GM11168 (cell line): ENCODE results near the gene KDM4B.

ENCODE experiments used
- in situ Hi-C: fragments of 300-500 bp; cut with MboI; formaldehyde crosslinking; loops from one replicate; pipeline ENCODE4 v1.12.0; 2022; ENCODE audit warnings: low sequenced_read_pairs; ENCODE audit not compliant: unreplicated experiment

Gene KDM4B

DNA sequence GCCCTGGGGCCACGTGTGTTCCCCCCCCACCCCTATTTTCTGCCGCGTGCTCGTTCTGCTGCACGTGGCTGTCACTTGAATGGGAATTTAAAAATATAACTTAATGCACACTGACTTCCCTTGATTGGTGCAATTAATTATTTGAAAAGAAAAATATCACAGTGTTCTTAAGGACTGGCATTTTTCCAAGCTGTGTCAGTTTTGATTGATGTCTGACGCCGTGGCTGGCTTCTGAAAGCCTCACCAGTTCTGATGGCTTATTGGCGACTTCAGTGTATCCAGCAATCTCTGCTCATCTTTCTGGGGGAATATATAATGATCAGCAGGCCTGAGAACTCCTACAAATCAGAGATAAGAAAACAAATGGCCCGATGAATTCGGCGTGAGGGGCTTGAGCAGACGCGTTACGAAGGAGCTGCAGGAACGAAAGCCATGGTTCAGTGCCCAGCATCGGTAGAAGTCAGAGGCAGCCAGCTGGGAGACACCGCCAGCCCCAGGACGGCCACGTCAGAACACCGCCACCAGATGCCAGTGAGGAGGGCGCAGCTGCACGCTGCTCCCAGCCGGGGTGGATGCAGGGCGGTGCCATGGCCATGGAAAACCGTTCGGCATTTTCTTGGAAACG, 111.2 kb downstream of the KDM4B start:
- in situ Hi-C loops: no loop called here

DNA sequence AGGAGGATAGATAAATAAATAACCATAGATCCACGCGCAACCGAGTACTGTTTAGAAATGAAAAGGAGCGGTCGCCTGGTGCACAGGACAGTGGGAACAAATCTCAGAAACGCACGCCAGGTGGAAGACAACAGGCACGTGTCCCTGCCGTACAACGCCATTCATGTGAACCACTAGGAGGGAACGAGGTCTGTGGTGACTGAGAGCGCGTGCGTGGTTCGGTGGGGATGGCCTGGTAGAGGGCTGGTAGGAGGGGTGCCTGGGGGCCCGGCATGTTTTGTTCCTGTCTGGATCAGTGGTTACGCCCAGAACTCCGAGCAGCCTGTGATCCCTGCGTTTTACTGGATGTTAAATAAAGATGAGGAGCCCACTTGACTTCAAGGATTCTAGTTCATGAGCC, 111.9 kb downstream of the KDM4B start:
- in situ Hi-C loops: no loop called here

DNA sequence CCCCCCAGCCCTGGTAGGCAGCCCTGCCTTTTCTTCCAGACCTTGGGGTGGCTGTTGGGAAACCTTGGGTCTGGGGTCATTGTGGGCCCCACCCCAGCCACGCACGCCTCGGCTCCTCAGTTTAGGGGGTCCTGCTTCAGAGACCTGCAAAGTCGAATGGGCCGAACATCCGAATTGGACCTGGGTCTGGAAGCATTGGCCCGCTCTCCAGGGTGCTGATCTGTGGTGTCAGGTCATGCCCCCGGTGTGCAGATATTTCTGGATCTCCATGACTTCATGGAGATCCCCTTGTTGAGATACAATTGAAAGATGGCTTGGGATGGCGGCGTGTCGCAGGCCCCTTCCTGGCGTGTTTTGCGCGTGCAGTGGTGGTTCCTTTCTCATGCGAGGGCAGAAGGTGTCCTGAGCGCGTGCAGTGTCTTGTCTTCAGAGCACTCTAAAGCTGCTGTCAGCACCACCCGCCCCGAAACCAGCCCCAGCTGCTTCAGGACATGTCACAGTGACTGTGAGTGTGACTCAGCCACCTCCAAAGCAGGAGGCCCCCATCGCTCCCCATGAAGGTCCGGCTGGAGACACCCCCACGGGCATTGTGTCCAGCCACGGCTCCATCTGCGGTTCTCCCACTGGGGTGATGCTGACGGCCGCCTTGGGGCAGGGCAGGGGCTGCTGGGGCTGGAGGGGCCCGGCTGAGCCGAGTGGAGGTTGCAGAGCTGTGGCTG, 112.7 kb downstream of the KDM4B start:
- in situ Hi-C loops: no loop called here

DNA sequence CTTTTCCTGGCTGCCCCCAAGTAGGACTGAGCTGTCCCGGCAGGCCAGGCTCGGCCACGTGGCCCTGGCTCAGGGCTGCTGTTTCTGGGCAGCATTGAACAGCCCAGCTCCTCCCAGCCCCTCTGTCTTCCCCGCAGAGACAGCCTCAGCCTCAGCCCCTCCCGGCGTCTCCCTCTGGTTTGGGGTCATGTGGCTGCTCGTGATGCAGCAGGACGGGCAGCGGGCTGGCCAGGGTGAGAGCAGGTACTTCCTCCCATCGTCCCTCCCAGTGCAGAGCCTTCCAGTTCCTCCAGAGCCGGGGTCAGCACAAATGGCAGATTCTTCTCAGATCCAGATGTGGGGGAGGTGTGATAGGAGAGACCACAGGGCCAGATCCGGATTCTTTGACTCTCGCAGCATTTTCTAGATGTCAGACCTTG, 114.6 kb downstream of the KDM4B start:
- in situ Hi-C loops: no loop called here

DNA sequence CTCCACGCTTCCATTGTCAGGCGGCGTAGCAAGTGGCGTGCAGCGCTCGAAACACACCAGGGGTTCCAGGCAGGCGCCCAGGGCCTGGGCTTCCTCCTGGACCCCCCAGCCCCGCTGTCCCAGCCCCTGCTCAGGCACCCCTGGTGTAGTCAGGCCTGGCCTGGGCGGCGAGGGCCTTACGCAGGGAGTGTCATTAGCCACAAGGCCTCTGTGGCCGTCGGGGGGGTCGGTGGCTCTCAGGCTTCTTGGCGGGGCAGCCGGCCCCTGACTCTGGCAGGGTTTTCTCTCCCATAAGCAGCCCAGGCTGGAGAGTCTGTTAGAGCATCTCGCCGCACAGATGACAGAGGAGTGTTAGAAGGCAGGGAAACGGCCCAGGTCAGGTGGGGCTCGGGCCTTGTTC, 116.7 kb downstream of the KDM4B start:
- in situ Hi-C loops: no loop called here

DNA sequence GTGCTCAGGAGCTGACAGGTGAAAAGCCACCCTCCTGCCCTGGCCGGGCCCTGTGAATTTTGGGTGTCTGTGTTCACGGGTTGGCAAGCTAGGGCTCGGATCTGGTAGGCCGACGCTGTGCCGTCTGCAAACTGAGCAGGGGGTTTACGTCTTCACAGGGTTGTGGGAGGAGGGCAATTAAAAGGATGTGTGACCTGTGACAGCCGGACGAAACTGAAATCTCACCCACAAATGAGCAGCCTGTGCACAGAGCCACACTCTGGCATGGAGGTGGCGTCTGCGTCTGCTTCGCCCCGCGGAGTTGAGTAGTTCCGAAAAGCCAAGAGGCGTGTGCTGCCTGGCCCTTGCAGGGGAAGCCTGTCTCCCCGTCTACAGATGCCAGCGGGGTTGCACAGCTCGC, 117.3 kb downstream of the KDM4B start:
- in situ Hi-C loops: no loop called here

DNA sequence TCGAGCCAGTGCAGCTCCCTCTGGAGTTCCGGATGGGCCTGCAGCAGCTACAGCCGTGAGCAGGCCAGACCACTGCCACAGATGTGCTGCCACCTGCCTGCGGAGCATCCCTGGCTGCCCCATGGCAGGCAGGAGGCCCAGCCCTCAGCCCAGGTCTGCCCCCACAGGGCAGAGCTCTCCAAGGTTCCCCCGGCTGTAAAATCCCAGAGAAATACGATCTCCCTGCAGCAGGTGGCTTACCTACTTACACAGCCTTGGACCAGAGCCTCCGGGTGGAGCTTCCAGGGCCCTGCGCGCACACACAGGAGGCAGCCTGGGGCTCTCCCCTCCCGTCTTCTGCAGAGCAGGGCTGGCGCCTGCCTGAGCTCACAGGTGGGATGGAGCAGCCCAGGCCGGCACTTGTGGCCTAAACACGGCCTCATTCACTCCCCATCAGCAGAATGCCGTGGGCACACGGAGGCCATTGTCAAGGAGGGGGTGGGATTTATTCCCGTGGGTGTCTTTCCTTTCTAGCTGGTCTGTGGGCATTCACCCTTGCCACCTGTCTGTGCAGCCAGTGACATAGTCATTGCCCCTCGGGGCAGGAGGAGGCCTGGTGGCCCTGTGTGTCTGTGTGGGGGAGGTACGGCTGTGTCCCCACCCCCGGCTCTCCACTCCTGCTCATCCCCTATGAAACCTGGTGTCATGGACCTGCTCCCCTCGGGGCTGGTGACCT, 118.0 kb downstream of the KDM4B start:
- in situ Hi-C loops: no loop called here

DNA sequence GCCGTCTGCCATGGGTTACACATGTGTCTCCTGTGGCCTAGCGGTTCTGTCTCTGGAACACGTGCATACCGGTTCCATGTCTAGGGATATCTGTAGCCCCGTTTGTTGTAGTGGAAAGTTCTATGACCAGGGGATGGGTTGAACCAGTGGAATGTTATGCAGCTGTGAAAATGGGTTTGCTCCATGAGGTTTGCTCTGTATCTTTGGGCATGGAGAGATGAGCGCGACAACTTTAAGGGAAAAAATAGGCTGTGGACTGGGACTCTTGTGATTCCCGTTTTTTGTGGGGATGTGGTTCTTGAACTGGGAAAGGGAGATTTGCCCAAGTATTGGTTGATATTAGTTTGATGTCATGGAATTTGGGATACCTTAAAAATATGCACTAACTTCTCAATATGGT, 120.4 kb downstream of the KDM4B start:
- in situ Hi-C loops: no loop called here

DNA sequence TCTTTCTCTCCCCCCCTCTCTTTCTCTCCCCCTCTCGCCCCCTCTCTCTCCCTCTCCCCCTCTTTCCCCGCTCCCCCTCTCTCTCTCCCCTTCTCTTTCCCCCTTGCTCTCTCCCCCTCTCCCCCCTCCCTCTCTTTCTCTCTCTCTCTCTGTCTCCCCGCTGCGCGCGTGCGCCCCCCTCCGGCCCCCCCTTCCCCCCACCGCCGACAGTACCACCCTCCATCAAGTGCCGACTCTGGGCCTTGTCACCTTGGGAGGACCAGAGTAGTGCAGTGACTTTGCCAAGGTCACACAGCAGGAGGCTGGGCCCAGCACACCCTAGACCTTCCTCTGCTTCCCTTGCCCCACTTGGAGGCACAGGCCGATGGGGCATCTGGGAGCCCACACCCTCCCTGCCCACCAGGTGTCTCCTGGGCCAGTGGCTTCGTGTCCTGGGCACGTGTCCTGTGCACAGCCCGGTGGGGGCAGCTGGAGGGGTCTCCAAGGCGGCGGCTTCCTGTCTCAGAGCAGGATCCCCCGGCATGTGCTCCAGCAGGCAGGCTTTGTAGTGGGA, 121.6 kb downstream of the KDM4B start:
- in situ Hi-C loops: no loop called here

DNA sequence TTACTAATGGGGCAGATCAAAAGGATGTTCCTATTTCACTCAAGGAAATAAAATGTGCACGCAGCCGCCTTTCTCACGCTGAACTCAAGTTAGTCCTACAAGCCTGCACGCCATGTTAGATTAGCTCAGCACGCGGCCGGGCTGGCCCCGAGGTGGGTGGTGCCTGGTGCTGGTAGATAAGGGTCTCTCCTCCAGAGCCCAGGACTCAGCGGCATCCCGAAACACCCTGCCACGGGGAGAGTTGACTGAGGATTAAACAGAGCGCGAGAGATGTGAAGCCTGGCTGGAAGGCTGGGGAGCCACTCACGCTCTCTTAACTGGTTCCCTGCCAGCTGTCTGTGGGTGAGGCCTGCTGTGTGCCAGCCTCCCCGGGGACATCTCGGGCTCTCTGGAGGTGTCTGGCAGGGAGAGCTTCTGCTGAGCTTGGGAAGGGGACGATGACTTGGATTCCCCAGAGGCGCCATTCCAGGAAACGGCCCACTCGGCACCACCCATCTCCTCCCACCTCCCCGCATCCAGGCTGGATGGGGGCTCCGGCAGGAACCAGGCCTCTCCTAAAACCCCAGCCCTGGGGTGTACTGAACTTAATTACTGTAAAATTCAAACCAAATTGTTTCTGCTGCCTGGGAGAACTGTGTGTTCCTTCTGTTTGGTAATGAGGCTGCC, 122.2 kb downstream of the KDM4B start:
- in situ Hi-C loops: no loop called here

DNA sequence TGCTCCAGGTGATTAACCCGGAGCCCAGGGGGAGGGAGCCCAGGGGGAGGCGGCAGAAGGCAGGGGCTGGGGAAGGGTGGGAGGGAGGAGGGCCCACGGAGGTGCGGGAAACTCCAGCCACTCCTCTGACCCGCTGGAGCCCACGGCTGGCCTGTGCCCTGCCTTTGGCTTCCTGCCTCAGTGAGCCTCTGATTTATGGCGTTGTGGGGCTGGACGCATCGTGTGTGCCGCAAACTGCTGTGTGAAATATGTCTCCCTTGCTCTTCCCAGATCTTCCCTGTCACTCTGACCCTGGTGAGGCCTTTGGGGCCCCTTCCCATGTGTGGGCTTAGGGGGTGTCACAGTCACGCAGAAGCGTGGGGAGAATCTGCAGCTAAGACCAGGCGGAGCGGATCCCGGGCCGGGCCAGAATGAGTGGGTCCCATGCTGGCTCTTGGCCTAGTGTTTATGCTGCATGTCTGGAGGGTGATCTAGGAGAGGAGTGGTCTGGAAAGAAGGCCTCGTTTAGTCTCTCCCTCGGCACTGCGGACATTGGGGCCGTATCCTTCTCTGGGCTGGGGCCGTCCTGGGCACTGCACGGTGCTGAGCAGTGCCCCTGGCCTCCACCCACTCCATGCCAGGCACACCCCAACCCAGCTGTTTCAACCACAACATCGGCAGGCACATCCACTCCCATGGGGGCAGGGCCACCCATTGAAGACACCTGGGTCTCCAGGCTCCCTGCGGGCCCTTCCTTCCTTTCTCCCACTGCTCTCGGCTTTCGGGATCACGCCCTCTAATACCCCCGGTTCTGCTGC, 123.0 kb downstream of the KDM4B start:
- in situ Hi-C loops: no loop called here

DNA sequence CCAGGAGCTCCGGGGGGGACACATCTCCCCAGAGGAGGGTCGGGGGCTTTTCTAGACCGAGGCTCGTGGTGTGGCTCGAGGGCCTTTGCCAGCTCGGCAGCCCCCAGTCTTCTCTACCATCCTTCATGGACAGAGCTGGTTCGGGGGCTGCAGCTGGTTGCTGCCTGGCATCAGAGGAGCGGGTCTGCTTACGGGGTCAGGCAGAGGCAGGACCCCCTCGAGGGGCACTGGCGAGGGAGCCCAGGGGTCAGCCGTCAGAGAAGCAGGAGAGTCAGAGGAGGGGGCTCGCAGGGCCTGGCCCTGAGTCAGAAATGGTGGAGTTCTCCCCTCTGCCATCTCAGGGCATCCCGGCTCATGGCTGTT, 123.5 kb downstream of the KDM4B start:
- in situ Hi-C loops: no loop called here

DNA sequence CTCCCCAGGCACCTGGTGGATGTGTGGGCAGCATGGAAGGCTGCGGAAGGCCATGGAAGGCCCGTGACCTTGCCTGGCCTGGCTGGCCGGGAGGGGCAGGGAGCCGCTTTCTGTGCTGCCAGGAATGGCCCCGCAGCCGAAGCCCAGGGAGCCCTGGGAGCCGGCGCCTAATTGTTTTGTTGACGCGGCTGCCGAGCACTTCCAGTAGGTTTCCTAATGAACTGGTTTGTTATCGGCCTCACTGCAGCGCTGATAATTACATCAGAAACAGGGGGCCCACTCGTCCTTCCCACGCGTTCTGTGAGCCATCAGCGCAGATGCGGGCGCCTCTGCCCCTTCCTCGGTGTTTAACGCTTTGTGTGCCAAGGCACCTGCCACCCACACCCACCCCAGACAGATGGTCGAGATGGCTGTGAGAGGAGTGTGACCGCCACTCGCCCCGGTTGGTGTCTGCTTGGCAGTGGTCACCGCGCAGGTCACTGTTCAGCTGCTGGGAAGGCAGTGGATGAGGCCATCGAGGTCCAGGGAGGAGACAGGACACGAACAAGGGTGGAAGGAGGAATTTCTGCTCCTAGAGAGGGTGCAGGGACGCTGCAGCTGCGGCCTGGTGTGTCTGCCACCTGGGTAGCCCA, 124.5 kb downstream of the KDM4B start:
- in situ Hi-C loops: no loop called here

DNA sequence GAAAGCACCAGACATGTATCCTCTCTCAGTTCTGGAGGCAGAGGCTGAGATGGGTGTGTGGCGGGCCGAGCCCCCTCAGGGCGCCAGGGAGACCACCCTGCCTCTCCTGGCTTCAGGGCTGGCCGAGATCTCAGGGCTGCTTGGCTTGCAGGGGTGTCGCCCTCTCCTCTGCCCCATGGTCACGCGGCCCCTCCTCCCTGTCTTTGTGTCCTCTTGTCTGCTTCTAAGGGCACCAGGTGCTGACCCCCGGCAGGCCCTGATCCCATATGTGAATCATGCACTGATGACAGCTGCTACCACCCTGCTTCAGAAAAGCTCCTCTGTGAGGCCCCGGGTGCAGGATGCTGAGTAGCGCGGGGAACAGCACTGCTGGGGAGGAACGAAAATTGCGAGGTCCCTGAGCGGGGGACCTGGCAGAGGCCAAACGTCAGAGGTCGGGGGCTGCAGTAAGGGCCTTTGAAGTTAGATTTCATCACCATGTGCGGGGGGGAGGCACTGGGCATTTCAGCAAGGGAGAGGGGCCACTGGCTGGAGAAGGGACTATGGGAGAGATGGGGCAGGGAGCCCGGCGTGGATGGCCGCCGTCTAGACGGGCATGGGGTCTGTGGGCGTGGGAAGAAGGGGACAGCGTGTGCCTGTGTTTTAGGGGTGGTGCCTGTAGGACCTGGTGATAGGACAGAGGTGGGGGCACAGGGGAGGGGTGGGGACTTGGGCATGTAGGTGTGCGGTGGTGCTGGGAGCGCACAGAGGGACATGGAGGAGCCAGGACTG, 125.2 kb downstream of the KDM4B start:
- in situ Hi-C loops: no loop called here

DNA sequence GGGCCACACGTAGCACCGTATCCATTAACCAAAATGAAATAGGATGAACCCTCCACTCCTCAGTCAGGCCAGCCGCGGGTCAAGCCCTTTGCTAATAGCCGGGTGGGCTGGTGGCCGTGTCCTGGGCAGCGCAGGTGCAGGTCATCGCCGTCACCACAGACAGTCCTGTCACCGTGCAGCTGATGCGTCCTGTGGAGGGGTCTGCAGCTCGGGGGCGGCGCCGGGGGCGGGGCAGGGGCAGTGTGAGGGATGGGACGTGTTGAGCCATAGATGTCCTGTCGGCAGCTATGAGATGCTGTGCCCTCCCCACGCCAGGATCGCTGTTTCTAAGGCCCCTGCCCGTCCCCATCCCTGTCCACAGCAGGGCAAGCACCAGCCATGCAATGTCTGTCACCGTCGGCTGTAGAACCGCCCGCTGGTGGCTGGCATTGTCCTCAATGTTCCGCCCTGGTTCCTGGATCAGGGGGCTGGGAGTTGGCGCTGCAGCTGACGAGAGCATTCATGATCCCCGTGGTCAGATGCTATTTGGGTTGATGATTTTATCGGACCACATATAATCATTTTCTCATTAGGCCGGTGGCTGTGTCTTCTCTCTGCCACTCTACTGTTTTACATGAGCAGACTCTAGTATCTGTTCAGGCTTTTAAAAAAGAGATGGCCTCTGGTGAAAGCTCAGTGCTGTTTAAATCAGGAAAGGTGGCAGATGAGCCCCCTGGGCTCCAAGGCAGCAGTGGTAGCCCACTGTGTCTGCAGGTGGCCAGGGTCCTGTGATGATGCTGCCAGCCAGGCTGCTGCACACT, 126.1 kb downstream of the KDM4B start:
- in situ Hi-C loops: no loop called here

DNA sequence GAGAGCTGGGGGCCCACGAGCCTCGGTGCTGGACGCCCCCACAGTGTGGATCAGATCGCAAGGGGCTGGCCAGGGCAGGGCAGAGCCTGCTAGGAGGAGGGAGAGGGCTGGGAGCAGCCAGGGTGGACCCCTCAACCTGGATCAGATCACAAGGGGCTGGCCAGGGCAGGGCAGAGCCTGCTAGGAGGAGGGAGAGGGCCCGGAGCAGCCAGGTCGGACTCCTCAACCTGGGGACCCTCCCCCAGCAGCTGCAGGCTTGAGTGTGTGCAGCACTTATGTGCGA, 126.6 kb downstream of the KDM4B start:
- in situ Hi-C loops: no loop called here

DNA sequence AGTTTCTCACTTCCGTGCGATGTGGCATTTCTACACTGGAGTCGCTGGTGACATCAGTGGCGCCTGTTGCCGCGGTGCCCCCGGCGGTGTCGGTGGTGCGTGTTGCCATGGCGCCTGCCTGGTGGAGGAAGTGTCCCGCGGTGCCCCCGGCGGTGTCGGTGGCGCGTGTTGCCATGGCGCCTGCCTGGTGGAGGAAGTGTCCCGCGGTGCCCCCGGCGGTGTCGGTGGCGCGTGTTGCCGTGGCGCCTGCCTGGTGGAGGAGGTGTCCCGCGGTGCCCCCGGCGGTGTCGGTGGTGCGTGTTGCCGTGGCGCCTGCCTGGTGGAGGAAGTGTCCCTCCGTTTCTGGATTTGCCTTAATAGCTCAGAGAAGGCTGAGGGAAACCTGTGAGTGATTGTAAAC, 127.6 kb downstream of the KDM4B start:
- in situ Hi-C loops: no loop called here

DNA sequence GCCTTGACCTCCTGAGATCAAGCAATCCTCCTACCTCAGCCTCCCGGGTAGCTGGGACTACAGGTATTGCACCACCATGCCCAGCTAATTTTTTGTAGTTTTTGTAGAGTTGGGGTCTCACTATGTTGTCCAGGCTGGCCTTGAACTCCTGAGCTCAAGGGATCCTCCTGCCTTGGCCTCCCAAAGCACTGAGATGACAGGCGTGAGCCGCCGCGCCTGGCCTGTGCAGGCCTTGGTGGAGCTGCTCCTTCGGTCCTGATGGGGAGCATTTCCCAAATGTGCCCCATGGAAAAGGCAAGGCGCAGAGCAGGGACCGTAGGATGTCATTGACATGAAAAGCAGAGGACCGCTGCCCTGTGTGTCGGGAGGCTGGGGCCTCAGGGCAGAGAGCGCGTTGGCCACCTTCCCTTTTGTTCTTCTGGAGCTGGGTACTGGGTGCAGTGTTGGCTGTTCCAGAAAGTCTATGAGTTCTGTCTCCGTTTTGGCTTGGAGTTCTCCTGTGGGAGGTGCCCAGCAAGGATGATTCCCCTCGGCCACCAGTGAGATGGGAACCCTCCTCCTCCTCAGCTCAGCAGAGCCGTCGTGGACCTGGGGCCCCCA, 128.5 kb downstream of the KDM4B start:
- in situ Hi-C loops: no loop called here
